A204.1 (cell line): ENCODE data around the gene RAMP3.
"Not testable (repeated sequence)": the region's sequence is repeated elsewhere in the genome, so short reads cannot be mapped to it uniquely, and the experiment has no call there.

Experiments used
- FAIRE-seq: peaks from 2 replicates; lab custom pipeline; 2012; peaks lifted over from hg19 to GRCh38; lab: Jason Lieb, UNC

The RAMP3 gene

GRCh38 chr7:45132708-45133320 lies 24.8 kb upstream of the RAMP3 start:
- no peak for FAIRE-seq

- FAIRE-seq, result no peak
Measured at GRCh38 chr7:45133352-45133751, 24.2 kb upstream of the RAMP3 start.

DNA sequence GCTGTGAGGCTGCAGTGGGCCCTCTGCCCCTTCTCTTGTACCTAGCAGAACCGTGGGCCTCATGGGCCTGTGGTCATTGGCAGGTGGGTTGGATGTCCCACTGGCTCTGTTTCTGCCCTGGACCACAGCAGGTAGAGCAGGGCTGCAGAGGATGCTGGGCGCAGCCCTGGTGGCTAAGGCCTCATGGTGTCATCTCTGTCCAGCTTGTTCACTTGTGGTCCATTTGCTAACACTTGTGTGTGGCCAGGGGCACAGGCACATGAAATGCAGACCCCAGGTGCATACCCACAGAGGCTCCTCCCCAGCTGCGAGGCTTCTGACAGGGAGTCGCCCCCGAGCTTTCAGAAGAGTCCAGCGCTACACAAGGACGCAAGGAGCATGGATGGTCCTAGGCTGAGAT lies 23.7 kb upstream of the RAMP3 start:
- no peak for FAIRE-seq

GRCh38 chr7:45136106-45137060 lies 21.2 kb upstream of the RAMP3 start:
- no peak for FAIRE-seq

DNA sequence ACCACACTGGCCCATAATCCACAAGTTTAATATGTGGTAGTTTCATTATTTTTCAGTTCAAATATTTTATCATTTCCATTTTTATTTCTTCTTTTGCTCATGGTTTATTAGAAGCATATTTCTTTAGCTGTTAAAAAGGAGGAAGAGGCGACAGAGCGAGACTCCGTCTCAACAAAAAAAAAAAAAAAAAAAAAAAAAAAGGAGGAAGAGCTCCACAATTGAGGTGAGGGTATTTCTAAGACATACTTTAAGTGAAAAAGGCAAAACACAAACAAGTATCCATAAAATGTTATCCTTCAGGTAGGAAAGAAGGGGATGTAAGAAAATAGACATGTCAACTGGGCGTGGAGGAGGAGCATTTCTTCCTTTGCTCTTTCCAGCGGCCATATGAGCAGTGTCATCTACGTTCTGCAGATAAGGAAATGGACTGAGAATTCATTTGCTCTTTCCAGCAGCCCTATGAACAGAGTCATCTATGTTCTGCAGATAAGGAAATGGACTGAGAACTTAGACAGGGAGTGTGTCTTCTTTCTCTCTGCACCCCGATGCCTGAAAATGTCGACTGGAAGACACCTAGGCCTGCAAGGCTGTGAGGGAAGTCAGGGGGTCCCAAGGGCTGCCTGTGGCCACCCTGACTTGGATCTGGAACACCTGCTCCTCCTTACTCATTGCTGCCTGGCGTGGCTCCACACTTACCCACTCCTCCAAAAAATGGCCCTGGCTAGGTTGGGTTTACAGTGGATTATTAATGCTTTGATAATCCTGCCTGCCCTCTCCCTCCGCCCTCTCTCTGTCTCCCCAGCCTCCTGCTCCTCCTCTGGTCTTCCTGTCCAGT lies 18.9 kb upstream of the RAMP3 start:
- FAIRE-seq, result no peak

GRCh38 chr7:45140827-45141226 lies 16.8 kb upstream of the RAMP3 start:
- FAIRE-seq, result no peak

GRCh38 chr7:45143616-45144015 lies 14.0 kb upstream of the RAMP3 start:
- FAIRE-seq, result no peak

DNA sequence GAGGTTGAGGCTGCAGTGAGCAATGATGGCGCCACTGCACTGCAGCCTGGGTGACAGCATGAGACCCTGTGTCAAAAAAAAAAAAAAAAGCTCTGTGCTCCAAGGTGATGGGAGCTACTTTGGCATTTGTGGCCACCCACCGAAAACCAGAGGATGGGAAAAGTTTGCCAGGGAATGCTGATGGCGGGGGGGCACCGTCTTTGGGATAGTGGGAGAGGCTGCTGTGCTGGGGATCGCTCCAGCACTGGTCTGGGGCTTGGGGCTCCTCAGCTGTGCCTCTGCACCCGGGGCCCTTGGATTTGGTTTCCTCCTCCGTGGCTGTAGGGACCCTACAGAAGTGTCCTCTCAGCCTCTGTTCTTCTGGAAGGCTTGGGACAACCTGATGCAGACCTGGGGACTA lies 11.7 kb upstream of the RAMP3 start:
- no peak for FAIRE-seq

DNA sequence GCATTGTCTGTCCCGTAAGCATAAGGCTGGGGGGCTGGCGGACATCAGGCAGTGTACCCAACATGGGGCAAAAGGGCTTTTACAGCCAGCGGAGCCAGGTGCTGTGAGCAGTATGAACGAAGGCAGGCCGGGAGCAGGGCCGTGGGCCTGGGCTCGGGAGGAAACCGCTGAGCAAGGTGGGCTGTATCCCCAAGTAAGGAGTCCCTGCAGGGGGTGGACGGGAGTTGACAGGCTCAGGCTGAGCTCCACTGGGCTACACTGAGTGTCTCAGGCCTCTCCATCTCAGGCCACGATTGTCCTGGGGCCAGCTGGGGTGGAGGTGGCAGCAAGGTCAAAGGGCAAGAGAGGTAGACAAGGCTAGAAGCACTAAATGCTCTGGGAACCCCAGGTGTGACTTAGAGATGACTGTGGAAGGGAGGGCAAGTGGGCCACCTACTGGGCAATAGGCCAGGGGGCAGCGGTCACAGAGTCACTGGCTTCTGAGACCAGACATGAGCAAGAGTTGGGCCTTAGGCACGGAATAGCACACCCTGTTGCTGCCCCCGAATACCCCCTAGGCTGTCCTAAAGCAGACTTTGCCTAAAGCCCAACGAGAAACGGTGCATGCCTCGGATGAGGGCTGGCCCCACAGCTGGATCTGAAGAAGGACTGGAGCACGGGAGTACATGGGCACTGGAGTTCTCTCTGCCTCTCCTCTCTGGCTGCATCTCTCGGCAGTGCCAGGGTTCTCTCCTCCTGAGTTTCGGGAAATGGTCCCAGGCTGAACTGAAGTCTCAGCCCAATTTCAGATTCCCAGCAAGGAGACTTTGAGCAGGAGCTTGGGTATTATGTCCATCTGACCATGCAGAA lies 10.8 kb upstream of the RAMP3 start:
- no peak for FAIRE-seq

DNA sequence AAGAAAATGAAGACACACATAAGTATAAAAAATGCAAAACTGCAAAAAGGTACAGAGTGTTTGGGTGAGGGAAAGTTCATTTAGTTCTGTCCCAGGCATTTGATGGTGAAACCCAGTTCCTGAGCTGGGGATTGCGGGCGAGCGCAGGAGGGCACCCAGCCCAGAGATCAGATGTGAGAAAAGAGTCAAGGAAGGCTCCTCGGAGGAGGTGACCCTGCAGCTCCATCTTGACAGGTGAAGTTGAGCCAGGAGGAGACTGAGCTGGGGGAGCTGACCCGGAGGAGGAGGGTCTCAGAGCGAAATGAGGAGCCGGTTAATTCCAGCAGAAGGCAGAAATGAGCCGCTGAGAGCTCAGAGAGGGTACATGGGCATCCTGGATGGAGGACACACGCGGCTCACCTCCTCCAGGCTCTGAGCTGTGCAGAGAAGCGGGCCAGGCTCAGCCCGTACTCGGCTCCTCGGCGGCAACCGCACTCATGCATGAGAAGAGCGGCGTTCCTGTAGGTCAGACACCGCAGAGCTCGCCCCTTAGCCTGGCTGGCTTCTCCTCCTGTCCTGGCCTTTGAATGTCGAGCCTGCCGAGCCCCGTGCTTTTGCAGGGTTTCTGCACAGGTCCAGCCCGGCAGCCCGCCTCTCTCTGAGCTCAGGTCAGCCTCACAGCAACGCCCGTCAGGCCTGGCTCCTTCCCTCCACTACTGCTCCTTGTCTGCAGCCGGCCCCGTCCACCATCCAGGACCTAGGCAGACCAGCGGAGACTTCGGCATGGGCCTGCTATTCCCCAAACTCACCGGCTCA lies 9.5 kb upstream of the RAMP3 start:
- FAIRE-seq, result no peak

GRCh38 chr7:45148653-45148973 lies 9.0 kb upstream of the RAMP3 start:
- no peak for FAIRE-seq

DNA sequence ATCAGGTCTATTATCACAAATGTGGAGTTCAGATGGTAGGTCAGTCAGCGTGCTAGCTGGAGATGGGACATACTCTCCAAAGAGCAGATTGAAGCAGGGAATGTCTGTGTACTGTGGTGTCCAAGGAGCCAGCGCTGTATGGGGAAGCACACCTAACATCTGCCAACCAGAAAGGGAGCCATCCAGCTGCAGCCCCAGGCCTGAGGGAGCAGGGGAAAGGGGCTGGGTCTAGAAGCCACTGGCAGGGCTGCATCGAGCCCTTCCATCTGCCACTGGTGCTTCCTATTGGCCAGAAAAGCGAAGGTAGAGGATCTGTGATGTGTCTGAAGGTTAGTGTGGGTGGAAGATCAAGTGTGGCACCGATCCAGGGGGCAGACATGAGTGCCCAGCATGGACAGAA lies 8.0 kb upstream of the RAMP3 start:
- FAIRE-seq, result no peak

GRCh38 chr7:45150199-45150598 lies 7.4 kb upstream of the RAMP3 start:
- no peak for FAIRE-seq

- no peak for FAIRE-seq
Measured at GRCh38 chr7:45151131-45151684, 6.4 kb upstream of the RAMP3 start.

GRCh38 chr7:45151967-45152366 lies 5.6 kb upstream of the RAMP3 start:
- no peak for FAIRE-seq

- FAIRE-seq, result no peak
Measured at GRCh38 chr7:45153233-45153632, 4.4 kb upstream of the RAMP3 start.

- FAIRE-seq, result not testable (repeated sequence)
Measured at GRCh38 chr7:45153861-45154260, 3.7 kb upstream of the RAMP3 start.

DNA sequence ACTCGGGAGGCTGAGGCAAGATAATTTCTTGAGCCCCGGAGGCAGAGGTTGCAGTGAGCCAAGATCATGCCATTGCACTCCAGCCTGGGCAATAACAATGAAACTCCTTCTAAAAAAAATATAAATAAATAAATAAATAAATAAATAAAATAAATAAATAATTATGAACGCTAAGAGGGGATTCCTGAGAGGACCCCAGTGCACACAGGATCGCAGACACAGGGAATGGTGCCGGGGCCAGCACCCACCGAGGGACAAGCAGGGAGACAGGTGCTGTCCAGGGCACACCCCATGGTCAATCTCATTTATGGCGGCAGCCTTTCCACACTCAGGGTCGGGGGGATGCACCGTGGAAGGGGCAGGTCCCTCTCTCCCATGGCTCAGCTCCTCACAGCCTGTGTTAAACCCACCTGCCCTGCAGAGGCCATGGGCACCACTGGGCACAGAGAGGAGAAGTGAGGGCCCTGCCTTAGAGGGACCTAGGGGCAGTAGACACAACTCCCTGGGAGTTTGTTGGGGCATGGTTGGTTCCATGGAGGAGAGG lies 2.2 kb upstream of the RAMP3 start:
- FAIRE-seq, result no peak

DNA sequence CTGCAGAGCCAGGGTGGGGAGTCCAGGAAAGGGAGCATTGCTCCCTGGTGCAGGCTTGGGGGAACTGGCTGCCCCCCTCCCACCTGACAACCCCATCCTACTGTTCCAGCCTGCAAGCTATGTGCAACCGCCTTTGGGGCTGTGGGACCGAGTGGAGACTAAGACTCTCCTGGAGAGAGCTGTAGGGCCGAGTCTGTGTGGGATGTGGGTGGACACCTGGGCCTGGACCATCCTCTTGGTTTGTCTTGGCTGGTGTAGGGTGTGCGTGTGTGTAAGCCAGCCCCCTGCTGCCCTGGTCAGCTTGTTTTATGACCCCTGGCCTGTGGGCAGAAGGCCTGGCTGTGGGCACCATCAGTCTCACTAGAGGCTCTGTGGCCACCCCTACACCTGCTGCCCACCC lies 1.6 kb upstream of the RAMP3 start:
- FAIRE-seq, result no peak

DNA sequence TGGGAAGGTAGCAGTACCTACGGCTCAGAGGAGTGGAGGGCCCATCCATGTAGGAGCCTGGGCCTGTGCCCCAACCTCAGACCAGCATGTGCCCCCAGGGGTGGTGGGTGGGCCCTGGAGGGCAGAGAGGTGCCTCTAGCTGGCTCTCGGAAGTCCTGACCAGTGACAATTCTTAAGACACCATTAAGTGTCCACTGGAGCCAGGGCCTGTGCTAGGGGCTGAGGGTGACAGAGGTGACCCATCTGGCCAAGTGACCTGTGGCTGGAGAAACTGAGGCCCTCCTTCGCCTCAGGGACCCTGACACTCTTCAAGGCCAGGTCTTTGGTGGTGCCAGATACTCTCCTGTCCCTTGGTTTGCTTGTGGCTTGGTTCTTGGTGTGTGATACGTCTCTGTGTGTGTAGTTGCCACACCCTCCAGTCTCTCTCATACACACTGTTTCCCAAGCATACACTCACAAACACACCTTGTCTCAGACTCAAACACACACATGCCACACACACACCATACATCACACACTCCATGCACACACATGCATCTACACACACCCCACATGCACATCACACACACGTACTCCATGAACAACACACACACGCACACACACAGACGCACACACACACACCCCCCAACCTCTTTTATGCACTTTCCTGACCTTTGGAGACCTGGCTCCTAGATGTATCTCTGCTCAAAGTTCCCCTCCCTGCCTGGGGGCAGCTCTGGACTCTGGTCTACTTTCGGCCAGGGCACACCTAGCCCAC lies 897 bp upstream of the RAMP3 start:
- FAIRE-seq, result no peak
